ENCODE data around the gene SLC9A3.

DNA sequence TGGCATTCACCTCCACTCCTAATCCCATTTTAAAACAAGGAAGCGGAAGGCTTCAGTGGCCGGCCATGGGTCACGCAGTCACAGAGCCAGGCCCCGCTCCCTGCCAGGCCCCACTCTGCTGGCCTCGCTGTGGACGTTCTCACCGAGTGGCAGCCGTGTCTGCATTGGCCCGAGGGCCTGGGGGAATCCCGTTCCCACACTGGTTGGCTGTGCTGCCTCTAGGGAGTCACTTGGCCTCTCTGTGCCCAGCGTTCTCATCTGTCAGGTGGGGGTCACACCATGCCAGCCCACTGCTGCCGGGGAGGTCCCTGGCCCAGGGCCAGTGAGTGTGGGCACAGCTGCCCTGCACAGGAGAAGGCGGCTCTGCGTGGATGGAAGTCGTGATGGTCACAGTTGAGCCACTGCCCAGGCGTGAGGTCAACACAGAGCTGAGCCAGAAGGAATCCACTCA, 13.4 kb upstream of the SLC9A3 start:
- TF ChIP-seq, protein P1, sequence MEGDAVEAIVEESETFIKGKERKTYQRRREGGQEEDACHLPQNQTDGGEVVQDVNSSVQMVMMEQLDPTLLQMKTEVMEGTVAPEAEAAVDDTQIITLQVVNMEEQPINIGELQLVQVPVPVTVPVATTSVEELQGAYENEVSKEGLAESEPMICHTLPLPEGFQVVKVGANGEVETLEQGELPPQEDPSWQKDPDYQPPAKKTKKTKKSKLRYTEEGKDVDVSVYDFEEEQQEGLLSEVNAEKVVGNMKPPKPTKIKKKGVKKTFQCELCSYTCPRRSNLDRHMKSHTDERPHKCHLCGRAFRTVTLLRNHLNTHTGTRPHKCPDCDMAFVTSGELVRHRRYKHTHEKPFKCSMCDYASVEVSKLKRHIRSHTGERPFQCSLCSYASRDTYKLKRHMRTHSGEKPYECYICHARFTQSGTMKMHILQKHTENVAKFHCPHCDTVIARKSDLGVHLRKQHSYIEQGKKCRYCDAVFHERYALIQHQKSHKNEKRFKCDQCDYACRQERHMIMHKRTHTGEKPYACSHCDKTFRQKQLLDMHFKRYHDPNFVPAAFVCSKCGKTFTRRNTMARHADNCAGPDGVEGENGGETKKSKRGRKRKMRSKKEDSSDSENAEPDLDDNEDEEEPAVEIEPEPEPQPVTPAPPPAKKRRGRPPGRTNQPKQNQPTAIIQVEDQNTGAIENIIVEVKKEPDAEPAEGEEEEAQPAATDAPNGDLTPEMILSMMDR (conservative IDR thresholded peaks at IDR 0.05), result no peak
- no peak for TF ChIP-seq ZFX (IDR thresholded peaks at IDR 0.05)

All from C4-2B (cell line).